IMR-90 (cell line): Measurements from ENCODE around the gene ZNF287. TPM values are rescaled to one million over a fixed set of nuclear protein-coding genes. Genes with fewer than 3 reads are reported as not detected.
A peak's percentile ranks its signal among the peaks of the same experiment; 100 is the strongest.

Experiments used
- ATAC-seq: fragments of 200-7000 bp; cut with Tn5 transposase; 2 replicates; pipeline ENCODE4 v1.9.1; 2020; ENCODE audit warnings: low read depth, mild to moderate bottlenecking, moderate library complexity
- BruUV-seq: library from RNA; stranded (reverse); fragments of 400-500 nt; replicated peaks from 2 replicates; lab custom pipeline; 2021; lab: Mats Ljungman, UMichigan
- CTCF ChIA-PET: fragments of 300-600 bp; formaldehyde crosslinking; extraction: SDS; loops from one replicate; lab custom pipeline; 2021; ENCODE audit warnings: antibody characterized with exemption; lab: Yijun Ruan, JAX
- POLR2A ChIA-PET: fragments of 300-600 bp; sonication (Branson Sonifier 250); formaldehyde crosslinking; loops from one replicate; lab custom pipeline; 2022; ENCODE audit warnings: antibody characterized with exemption; ENCODE audit not compliant: unreplicated experiment; lab: Charles Lee
- DNase-seq: peaks from one replicate; pipeline ENCODE4 v3.0.0; 2013
- H2AFZ ChIP-seq: replicated peaks from 2 replicates; pipeline ENCODE3; 2013; ENCODE audit warnings: low read length, mild to moderate bottlenecking; ENCODE audit not compliant: poor library complexity
- H2AK5ac ChIP-seq: 2 replicates; pipeline ENCODE4 v1.6.1; 2013; ENCODE audit warnings: low read depth, low read length, inconsistent platforms
- H2AK9ac ChIP-seq: replicated peaks from 2 replicates; pipeline ENCODE3; 2013; ENCODE audit warnings: mild to moderate bottlenecking, low read depth, low read length, moderate library complexity; ENCODE audit not compliant: poor library complexity
- H2BK120ac ChIP-seq: 2 replicates; pipeline ENCODE4 v1.6.1; 2013; ENCODE audit warnings: low read depth, low read length, inconsistent platforms
- H2BK15ac ChIP-seq: 3 replicates; pipeline ENCODE4 v1.6.1; 2013; ENCODE audit warnings: low read depth, low read length, inconsistent platforms
- H2BK20ac ChIP-seq: 2 replicates; pipeline ENCODE4 v1.6.1; 2013; ENCODE audit warnings: low read depth, mild to moderate bottlenecking, inconsistent platforms, low read length, moderate library complexity
- H2BK5ac ChIP-seq: 2 replicates; pipeline ENCODE4 v1.6.1; 2013; ENCODE audit warnings: mild to moderate bottlenecking, low read depth, low read length, inconsistent platforms; ENCODE audit not compliant: poor library complexity, severe bottlenecking
- H3K14ac ChIP-seq: replicated peaks from 2 replicates; pipeline ENCODE4 v1.6.1; 2013; ENCODE audit warnings: low read depth, low read length, inconsistent platforms
- H3K18ac ChIP-seq: 2 replicates; pipeline ENCODE4 v1.6.1; 2013; ENCODE audit warnings: low read depth, low read length, control low read depth
- H3K23ac ChIP-seq: 2 replicates; pipeline ENCODE4 v1.6.1; 2013; ENCODE audit warnings: low read depth, low read length, inconsistent platforms
- H3K27ac ChIP-seq: 2 replicates; pipeline ENCODE4 v1.5.1; 2013; ENCODE audit warnings: mild to moderate bottlenecking, control low read depth, low read length; ENCODE audit not compliant: insufficient read depth
- H3K27me3 ChIP-seq: 2 replicates; pipeline ENCODE4 v1.6.1; 2013; ENCODE audit warnings: low read length; ENCODE audit not compliant: control insufficient read depth, insufficient read depth
- H3K36me3 ChIP-seq: 2 replicates; pipeline ENCODE4 v1.6.1; 2013; ENCODE audit warnings: low read length, mixed read lengths; ENCODE audit not compliant: control insufficient read depth, insufficient read depth
- H3K4ac ChIP-seq: 2 replicates; pipeline ENCODE4 v1.6.1; 2013; ENCODE audit warnings: low read depth, low read length, inconsistent platforms
- H3K4me1 ChIP-seq: 2 replicates; pipeline ENCODE4 v1.6.1; 2013; ENCODE audit warnings: low read length, mixed read lengths; ENCODE audit not compliant: control insufficient read depth, insufficient read depth
- H3K4me2 ChIP-seq: 2 replicates; pipeline ENCODE4 v1.6.1; 2013; ENCODE audit warnings: low read depth, mild to moderate bottlenecking, control low read depth, low read length, moderate library complexity
- H3K4me3 ChIP-seq: 2 replicates; pipeline ENCODE4 v1.5.1; 2013; ENCODE audit warnings: low read depth, mild to moderate bottlenecking, control low read depth, low read length, moderate library complexity; ENCODE audit not compliant: insufficient read depth
- H3K56ac ChIP-seq: 2 replicates; pipeline ENCODE4 v1.6.1; 2013; ENCODE audit warnings: low read length, inconsistent platforms; ENCODE audit not compliant: insufficient read depth; ENCODE audit errors: extremely low read depth
- H3K79me1 ChIP-seq, 2 experiments: 2 replicates each; pipeline ENCODE4 v1.6.1; 2013; ENCODE audit warnings: low read length in 2 of 2, inconsistent platforms in 1 of 2, low read depth in 1 of 2
- H3K9ac ChIP-seq: 2 replicates; pipeline ENCODE4 v1.6.1; 2013; ENCODE audit warnings: low read depth, low read length, control low read depth
- H3K9me1 ChIP-seq: 2 replicates; pipeline ENCODE4 v1.6.1; 2013; ENCODE audit warnings: low read length, inconsistent platforms; ENCODE audit not compliant: insufficient read depth
- H3K9me3 ChIP-seq: 2 replicates; pipeline ENCODE4 v1.6.1; 2013; ENCODE audit warnings: low read length; ENCODE audit not compliant: control insufficient read depth, insufficient read depth
- H4K20me1 ChIP-seq: 2 replicates; pipeline ENCODE4 v1.6.1; 2013; ENCODE audit warnings: low read length, inconsistent platforms; ENCODE audit not compliant: insufficient read depth
- H4K5ac ChIP-seq: 2 replicates; pipeline ENCODE4 v1.6.1; 2013; ENCODE audit warnings: mild to moderate bottlenecking, low read depth, low read length, control low read depth
- H4K8ac ChIP-seq, 2 experiments: 2 replicates each; pipeline ENCODE4 v1.6.1; 2013; ENCODE audit warnings: low read depth in 2 of 2, low read length in 2 of 2, control low read depth in 1 of 2, inconsistent platforms in 1 of 2
- H4K91ac ChIP-seq: 2 replicates; pipeline ENCODE4 v1.6.1; 2013; ENCODE audit warnings: low read depth, low read length, inconsistent platforms; ENCODE audit not compliant: insufficient read depth
- BHLHE40 ChIP-seq: fragments of 150-350 bp; IDR thresholded peaks from 2 replicates; pipeline ENCODE4 v1.6.1; 2016; ENCODE audit warnings: mild to moderate bottlenecking, low read depth, low read length
- CEBPB ChIP-seq: IDR thresholded peaks from 2 replicates; pipeline ENCODE4 v1.6.1; 2012; ENCODE audit warnings: low read depth, low read length, improper control_type of control experiment
- CHD1 ChIP-seq: IDR thresholded peaks from 2 replicates; pipeline ENCODE4 v1.6.1; 2012; ENCODE audit warnings: low read depth, low read length, improper control_type of control experiment
- CTCF ChIP-seq: conservative IDR thresholded peaks from 2 replicates; pipeline ENCODE4 v1.5.1; 2012; ENCODE audit warnings: mild to moderate bottlenecking, low read depth, low read length, improper control_type of control experiment
- ELK1 ChIP-seq: fragments of 150-350 bp; IDR thresholded peaks from 2 replicates; pipeline ENCODE4 v1.6.1; 2016; ENCODE audit warnings: low read depth, mild to moderate bottlenecking, low read length, moderate library complexity, borderline replicate concordance
- FOS ChIP-seq: fragments of 150-350 bp; IDR thresholded peaks from 2 replicates; pipeline ENCODE4 v1.6.1; 2016; ENCODE audit warnings: low read depth, low read length
- MAFK ChIP-seq: IDR thresholded peaks from 2 replicates; pipeline ENCODE4 v1.6.1; 2012; ENCODE audit warnings: low read depth, low read length, improper control_type of control experiment
- MAZ ChIP-seq: IDR thresholded peaks from 2 replicates; pipeline ENCODE4 v1.6.1; 2012; ENCODE audit warnings: low read depth, mild to moderate bottlenecking, low read length, improper control_type of control experiment, moderate library complexity, borderline replicate concordance
- MXI1 ChIP-seq: IDR thresholded peaks from 2 replicates; pipeline ENCODE4 v1.6.1; 2012; ENCODE audit warnings: low read depth, mild to moderate bottlenecking, low read length, moderate library complexity, borderline replicate concordance
- NFE2L2 ChIP-seq: fragments of 150-350 bp; IDR thresholded peaks from 2 replicates; pipeline ENCODE4 v1.6.1; 2016; ENCODE audit warnings: low read depth, mild to moderate bottlenecking, low read length
- POLR2A ChIP-seq: IDR thresholded peaks from 2 replicates; pipeline ENCODE4 v1.6.1; 2012; ENCODE audit warnings: mild to moderate bottlenecking, low read depth, low read length
- RAD21 ChIP-seq: IDR thresholded peaks from 2 replicates; pipeline ENCODE4 v1.6.1; 2012; ENCODE audit warnings: low read length, improper control_type of control experiment
- RCOR1 ChIP-seq: IDR thresholded peaks from 2 replicates; pipeline ENCODE4 v1.6.1; 2012; ENCODE audit warnings: mild to moderate bottlenecking, low read length, improper control_type of control experiment; ENCODE audit not compliant: insufficient replicate concordance
- RFX5 ChIP-seq: IDR thresholded peaks from 2 replicates; pipeline ENCODE4 v1.8.0; 2012; ENCODE audit warnings: low read depth, mild to moderate bottlenecking, low read length, moderate library complexity
- SMC3 ChIP-seq: fragments of 150-350 bp; IDR thresholded peaks from 2 replicates; pipeline ENCODE4 v1.6.1; 2016; ENCODE audit warnings: low read depth, mild to moderate bottlenecking, antibody characterized with exemption, low read length, moderate library complexity
- USF2 ChIP-seq: fragments of 150-350 bp; IDR thresholded peaks from 2 replicates; pipeline ENCODE4 v1.6.1; 2017; ENCODE audit warnings: mild to moderate bottlenecking, antibody characterized with exemption, low read length, low read depth
- WGBS, 2 experiments: methylation state at CpG; one replicate each; pipeline versions ENCODE4 v1.1.5 to v1.1.7; 2013; ENCODE audit warnings: missing lambda C conversion rate in 2 of 2; ENCODE audit not compliant: insufficient read length in 1 of 2; ENCODE audit errors: extremely low coverage in 2 of 2; 5-methylcytosine and 5-hydroxymethylcytosine counted together
- dilution Hi-C: fragments of 300-500 bp; cut with HindIII; formaldehyde crosslinking; loops from one replicate; pipeline ENCODE4 v1.14.3; 2018; ENCODE audit warnings: low sequenced_read_pairs; ENCODE audit not compliant: unreplicated experiment
- in situ Hi-C: fragments of 300-500 bp; cut with MboI; formaldehyde crosslinking; loops from 3 replicates; pipeline ENCODE4 v1.14.3; 2019; ENCODE audit warnings: low sequenced_read_pairs, inconsistent platforms, mixed read lengths
- intact Hi-C: fragments of 100-400 bp; cut with micrococcal nuclease; formaldehyde crosslinking; loops from 2 replicates; pipeline ENCODE4 v1.10.0; 2022
- polyA plus RNA-seq, 3 experiments: library from polyadenylated mRNA; depleted of rRNA; stranded (reverse); fragments of >200 nt; gene quantifications; 2 replicates each; pipeline ENCODE4 v1.2.3, GENCODE V29; 2012; ENCODE audit warnings: low replicate concordance in 1 of 3
- total RNA-seq: library from RNA; depleted of rRNA; stranded (reverse); fragments of >200 nt; gene quantifications from 2 replicates; pipeline ENCODE4 v1.2.3, GENCODE V29; 2012

ZNF287 gene
- total and polyA plus RNA-seq, 2 of the 4 experiments (the other 2 are of a cell fraction) = 5.3 to 7.0 TPM

GRCh38 chr17:16515933-16516332 is 53.1 kb downstream of the ZNF287 start:
- peak overlapping the region; percentile 69; the same call in 2 of the 3 replicates for H2BK15ac ChIP-seq
- TF ChIP-seq RFX5 (no peak), CHD1 (no peak), RCOR1 (no peak), SMC3 (no peak), ELK1 (no peak), RAD21 (no peak), POLR2A (no peak), NFE2L2 (no peak), CTCF (no peak), MAFK (no peak), CEBPB (no peak), BHLHE40 (no peak), USF2 (no peak), MXI1 (no peak), FOS (no peak), MAZ (no peak)
- CTCF ChIA-PET = interaction anchor here (1.1 kb wide), 1 partner anchor 52 kb away, joined by 3 read pairs; no protein-coding TSS in a partner anchor
- no peak for DNase-seq
- peak overlapping the region; percentile 79; the same call in 1 of the 2 replicates for H3K4ac ChIP-seq
- peak overlapping the region; percentile 75 for H2AFZ ChIP-seq
- no TSS peak for BruUV-seq
- no peak overlapping the region for H3K4me3 ChIP-seq
- H4K20me1 ChIP-seq = no peaks in the 10 kb centered on the region
- H2BK20ac ChIP-seq = peak overlapping the region; percentile 5; the same call in 1 of the 2 replicates
- intact Hi-C loops = no loop called here
- no peak for ATAC-seq
- peak overlapping the region; percentile 75 for H2BK120ac ChIP-seq
- peaks cover 2% of the 10 kb centered on the region; the same call in 1 of the 2 replicates for H3K27me3 ChIP-seq
- 100% methylated on average over 1 of the region's 4 CpGs; no CpG with 5 or more reads in 1 of the 2 experiments for WGBS, 2 experiments
- H3K56ac ChIP-seq = no peak overlapping the region
- no peaks in the 10 kb centered on the region for H3K79me1 ChIP-seq
- dilution Hi-C loops = no loop called here
- no peaks in the 10 kb centered on the region for H3K9me3 ChIP-seq
- peak overlapping the region; percentile 88; the same call in 1 of the 2 replicates for H3K14ac ChIP-seq
- H4K5ac ChIP-seq = no peak overlapping the region
- no peak overlapping the region for H3K9ac ChIP-seq
- H4K8ac ChIP-seq = peak overlapping the region; percentile 56 to 74; a peak in 2 of 4 replicates
- H3K36me3 ChIP-seq = no peaks in the 10 kb centered on the region
- H2BK5ac ChIP-seq = no peak overlapping the region
- in situ Hi-C loops = loop anchor here (5.0 kb wide), 1 partner anchor 49 kb away; no protein-coding TSS in a partner anchor
- POLR2A ChIA-PET = no interaction called here
- peaks cover 2% of the 10 kb centered on the region for H3K4me1 ChIP-seq
- H3K27ac ChIP-seq = no peak overlapping the region
- no peak overlapping the region for H3K18ac ChIP-seq
- no peak overlapping the region for H3K23ac ChIP-seq
- peaks cover 3% of the 10 kb centered on the region; the same call in 1 of the 2 replicates for H3K9me1 ChIP-seq
- H4K91ac ChIP-seq = peak overlapping the region; percentile 40; the same call in 1 of the 2 replicates
- H2AK9ac ChIP-seq = no peak overlapping the region
- H3K4me2 ChIP-seq = no peak overlapping the region
- H2AK5ac ChIP-seq = peak overlapping the region; percentile 87; the same call in 1 of the 2 replicates
